Measurements from ENCODE around the gene CHAF1B.

CHAF1B gene

DNA sequence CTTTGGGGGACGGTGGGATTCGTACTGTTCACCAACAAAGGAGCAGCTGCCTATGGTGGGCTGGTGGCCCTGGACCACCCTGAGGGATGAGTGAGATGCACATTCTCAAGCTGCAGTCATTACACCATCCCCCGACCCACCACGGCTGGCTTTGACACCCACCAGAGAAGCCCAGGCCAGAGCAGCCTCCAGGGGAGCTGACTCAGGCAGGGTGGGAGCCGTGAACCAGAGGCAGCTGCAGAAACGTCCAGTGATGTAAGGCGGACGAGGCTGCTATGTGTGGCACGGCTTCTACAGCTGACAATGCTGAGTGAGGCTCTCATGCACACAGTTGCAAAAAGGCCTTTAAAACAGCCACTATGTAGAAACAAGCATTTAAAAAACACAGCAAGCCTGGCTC lies 40.1 kb downstream of the CHAF1B start:
- H3K36me3 Mint-ChIP-seq (ENCODE audit: low read depth), result no peaks in the 10 kb centered on the region
- H3K4me3 Mint-ChIP-seq, result no peak overlapping the region
- H3K4me1 Mint-ChIP-seq (ENCODE audit: low read depth), result peaks cover 46% of the 10 kb centered on the region

GRCh38 chr21:36427502-36427901 lies 42.3 kb downstream of the CHAF1B start:
- Mint-ChIP-seq H3K27ac (no peak overlapping the region), H3K4me3 (no peak overlapping the region), H3K27me3 (peaks cover 4% of the 10 kb centered on the region), H3K36me3 (ENCODE audit: low read depth) (no peaks in the 10 kb centered on the region), H3K4me1 (ENCODE audit: low read depth) (peaks cover 59% of the 10 kb centered on the region), H3K9me3 (no peaks in the 10 kb centered on the region)
- intact Hi-C loops (cut with micrococcal nuclease), result loop anchor here (10.0 kb wide), 1 partner anchor 77 kb away; no protein-coding TSS in a partner anchor

More for the DNA sequence above, 40.1 kb downstream of the CHAF1B start:
- no peaks in the 10 kb centered on the region for H3K9me3 Mint-ChIP-seq
- intact Hi-C loops (cut with micrococcal nuclease), result loop anchor here (10.0 kb wide), 1 partner anchor 80 kb away; no protein-coding TSS in a partner anchor
- no peak overlapping the region for H3K27ac Mint-ChIP-seq
- no peaks in the 10 kb centered on the region for H3K27me3 Mint-ChIP-seq

DNA sequence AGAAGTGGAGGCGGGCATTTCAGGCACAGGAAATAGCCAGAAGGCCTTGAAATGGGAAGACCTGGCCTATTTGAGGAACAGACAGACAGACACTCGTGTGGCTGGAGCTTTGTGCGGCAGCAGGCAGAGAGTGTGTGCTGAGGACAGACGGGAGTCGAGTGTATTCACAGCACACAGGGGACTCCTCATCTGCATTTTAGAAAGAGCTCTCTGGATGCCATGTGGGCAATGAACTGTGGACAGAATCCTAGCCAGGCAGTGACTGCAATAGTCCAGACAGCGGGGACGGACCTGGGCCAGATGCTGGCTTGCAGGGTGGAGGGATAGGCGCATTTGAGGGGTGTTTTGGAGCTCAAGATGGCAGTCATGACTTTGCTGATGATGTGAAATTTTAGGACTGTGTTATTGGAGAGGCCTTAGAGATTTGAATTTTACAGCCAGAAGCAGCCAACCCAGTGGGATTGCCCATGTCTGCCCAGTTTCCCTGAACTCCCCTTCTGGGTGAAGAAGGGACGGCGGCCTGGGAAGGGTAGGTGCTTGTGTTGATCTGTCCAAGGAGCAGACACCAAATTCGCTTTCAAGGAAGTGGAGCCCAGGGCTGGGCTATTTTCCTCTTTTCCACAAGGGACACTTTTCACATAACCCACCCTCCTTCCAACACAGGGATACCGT lies 43.7 kb downstream of the CHAF1B start:
- intact Hi-C loops (cut with micrococcal nuclease), result loop anchor here (10.0 kb wide), 1 partner anchor 76 kb away; no protein-coding TSS in a partner anchor
- peak overlapping the region; percentile 14 for H3K4me3 Mint-ChIP-seq
- no peaks in the 10 kb centered on the region for H3K36me3 Mint-ChIP-seq (ENCODE audit: low read depth)
- peaks cover 4% of the 10 kb centered on the region for H3K27me3 Mint-ChIP-seq
- no peaks in the 10 kb centered on the region for H3K9me3 Mint-ChIP-seq
- peaks cover 50% of the 10 kb centered on the region for H3K4me1 Mint-ChIP-seq (ENCODE audit: low read depth)
- peak overlapping the region; percentile 85 for H3K27ac Mint-ChIP-seq

- H3K4me1 Mint-ChIP-seq (ENCODE audit: low read depth), result peaks cover 46% of the 10 kb centered on the region
- peak overlapping the region; percentile 85 for H3K27ac Mint-ChIP-seq
- no peaks in the 10 kb centered on the region for H3K36me3 Mint-ChIP-seq (ENCODE audit: low read depth)
- intact Hi-C loops (cut with micrococcal nuclease), result loop anchor here (10.0 kb wide), 1 partner anchor 75 kb away; no protein-coding TSS in a partner anchor
- peak overlapping the region; percentile 69 for H3K4me3 Mint-ChIP-seq
- H3K9me3 Mint-ChIP-seq, result no peaks in the 10 kb centered on the region
- peaks cover 4% of the 10 kb centered on the region for H3K27me3 Mint-ChIP-seq
Measured at GRCh38 chr21:36429947-36430546, 44.9 kb downstream of the CHAF1B start.

DNA sequence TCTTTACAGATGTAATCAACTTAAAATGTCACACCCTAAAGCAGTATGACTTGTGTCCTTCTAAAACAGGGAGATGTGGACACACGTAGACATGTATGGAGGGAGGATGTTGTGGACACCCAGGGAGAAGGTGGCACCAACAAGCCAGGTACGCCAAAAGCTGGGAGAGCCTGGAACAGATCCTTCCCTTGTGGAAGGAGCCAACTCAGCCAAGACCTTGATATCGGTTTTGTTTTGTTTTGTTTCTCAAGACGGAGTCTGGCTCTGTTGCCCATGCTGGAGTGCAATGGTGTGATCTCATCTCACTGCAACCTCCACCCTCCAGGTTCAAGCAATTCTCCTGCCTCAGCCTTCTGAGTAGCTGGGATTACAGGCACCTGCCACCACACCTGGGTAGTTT lies 45.6 kb downstream of the CHAF1B start:
- Mint-ChIP-seq H3K4me3 (peak overlapping the region; percentile 69), H3K9me3 (no peaks in the 10 kb centered on the region), H3K4me1 (ENCODE audit: low read depth) (peaks cover 46% of the 10 kb centered on the region), H3K36me3 (ENCODE audit: low read depth) (no peaks in the 10 kb centered on the region), H3K27ac (peak overlapping the region; percentile 85), H3K27me3 (peaks cover 4% of the 10 kb centered on the region)
- intact Hi-C loops (cut with micrococcal nuclease), result no loop called here

- peak overlapping the region; percentile 69 for H3K4me3 Mint-ChIP-seq
- H3K27ac Mint-ChIP-seq, result no peak overlapping the region
- peaks cover 4% of the 10 kb centered on the region for H3K27me3 Mint-ChIP-seq
- no peaks in the 10 kb centered on the region for H3K36me3 Mint-ChIP-seq (ENCODE audit: low read depth)
- H3K9me3 Mint-ChIP-seq, result no peaks in the 10 kb centered on the region
- H3K4me1 Mint-ChIP-seq (ENCODE audit: low read depth), result peaks cover 46% of the 10 kb centered on the region
- intact Hi-C loops (cut with micrococcal nuclease), result no loop called here
Measured at GRCh38 chr21:36431252-36431651, 46.1 kb downstream of the CHAF1B start.

DNA sequence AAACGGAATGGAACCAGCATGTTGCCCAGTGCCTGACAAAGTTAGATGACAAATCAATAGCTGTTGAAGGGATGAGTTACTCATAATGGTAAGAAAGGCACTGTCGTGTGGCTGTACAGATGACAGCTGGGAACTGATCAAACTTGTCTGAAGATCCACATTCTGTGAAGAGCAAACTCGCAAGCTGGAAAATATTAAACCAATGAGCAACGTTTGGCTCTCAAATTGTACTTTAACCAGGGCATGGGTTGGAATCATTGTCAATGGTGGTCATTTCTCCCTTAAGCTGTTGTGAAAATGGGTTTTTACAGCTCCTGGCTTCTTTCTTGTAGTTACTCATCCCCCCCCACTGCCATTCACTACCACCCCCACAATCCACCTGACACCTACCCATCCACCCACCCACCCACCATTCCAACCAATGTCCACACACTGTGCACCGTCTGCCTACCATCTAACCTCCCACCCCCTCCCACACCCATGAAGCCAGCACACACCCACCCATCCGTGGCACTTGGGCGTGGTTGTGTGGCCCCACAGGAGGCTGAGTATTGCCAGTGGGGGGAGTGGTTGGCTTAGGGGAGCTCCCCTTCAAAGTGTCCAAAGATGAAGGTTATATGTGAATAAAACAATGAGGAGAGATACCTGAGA lies 48.0 kb downstream of the CHAF1B start:
- no peak overlapping the region for H3K27ac Mint-ChIP-seq
- peaks cover 59% of the 10 kb centered on the region for H3K4me1 Mint-ChIP-seq (ENCODE audit: low read depth)
- intact Hi-C loops (cut with micrococcal nuclease), result no loop called here
- H3K4me3 Mint-ChIP-seq, result no peak overlapping the region
- H3K36me3 Mint-ChIP-seq (ENCODE audit: low read depth), result no peaks in the 10 kb centered on the region
- H3K9me3 Mint-ChIP-seq, result no peaks in the 10 kb centered on the region
- peaks cover 4% of the 10 kb centered on the region for H3K27me3 Mint-ChIP-seq

DNA sequence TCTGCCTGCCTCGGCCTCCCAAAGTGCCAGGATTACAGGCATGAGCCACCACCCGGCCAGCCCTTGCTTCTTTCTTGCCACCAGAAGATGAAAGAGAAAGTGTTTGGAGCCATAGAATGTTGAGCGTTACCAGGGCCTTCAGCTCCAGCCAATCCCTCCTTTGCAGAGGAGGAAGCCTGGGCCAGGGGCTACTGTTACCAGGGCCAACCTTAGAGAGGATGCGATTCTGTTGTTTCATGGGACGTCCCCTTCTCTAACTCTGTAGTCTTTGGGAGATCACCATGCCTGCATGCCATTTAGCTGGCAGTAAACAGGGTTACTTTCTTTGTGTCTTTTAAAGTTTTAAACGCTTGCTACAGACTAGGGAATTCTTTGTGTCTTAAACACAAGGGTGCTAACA lies 49.0 kb downstream of the CHAF1B start:
- intact Hi-C loops (cut with micrococcal nuclease), result no loop called here
- Mint-ChIP-seq H3K9me3 (no peaks in the 10 kb centered on the region), H3K27me3 (peaks cover 4% of the 10 kb centered on the region), H3K4me1 (ENCODE audit: low read depth) (peaks cover 50% of the 10 kb centered on the region), H3K36me3 (ENCODE audit: low read depth) (no peaks in the 10 kb centered on the region), H3K27ac (no peak overlapping the region), H3K4me3 (no peak overlapping the region)

DNA sequence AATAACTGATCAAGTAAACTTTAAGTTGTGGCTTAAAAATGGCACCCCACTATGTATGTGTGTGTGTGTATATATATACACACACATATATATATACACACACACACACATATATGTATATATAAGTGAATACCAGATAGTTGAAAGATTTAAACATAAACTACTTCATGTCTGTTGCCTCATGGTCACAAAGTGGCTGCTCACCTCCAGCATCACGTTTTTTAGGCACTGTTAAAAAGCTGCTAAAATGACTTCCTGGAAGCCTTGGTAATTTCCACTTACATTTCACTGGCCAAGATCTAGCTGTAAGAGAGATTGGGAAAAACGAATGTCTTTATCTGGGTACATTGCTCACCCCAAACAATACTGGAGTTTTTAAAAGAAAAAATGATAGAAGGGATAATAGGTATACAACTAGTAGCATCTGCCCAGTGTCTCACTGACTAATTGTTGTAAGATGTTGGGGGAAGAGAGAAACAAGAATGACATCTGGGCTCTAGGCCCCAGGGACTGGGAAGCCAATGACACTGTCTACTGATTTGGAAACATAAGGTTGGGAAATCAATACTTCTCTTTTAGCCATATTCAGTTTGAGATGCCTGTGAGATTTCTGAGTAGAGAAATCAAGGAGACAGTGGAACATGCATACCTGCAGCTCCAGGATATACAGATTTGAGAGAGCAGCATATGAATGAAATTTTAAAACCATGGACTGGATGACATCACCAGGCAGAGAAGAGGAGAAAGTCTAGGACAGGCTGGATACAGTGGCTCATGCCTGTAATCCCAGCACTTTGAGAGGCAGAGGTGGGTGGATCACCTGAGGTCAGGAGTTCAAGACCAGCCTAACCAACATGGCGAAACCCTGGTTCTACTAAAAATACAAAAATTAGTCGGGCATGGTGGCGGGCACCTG lies 51.9 kb downstream of the CHAF1B start:
- H3K4me3 Mint-ChIP-seq, result no peak overlapping the region
- no peaks in the 10 kb centered on the region for H3K36me3 Mint-ChIP-seq (ENCODE audit: low read depth)
- intact Hi-C loops (cut with micrococcal nuclease), result no loop called here
- H3K4me1 Mint-ChIP-seq (ENCODE audit: low read depth), result peaks cover 20% of the 10 kb centered on the region
- H3K27me3 Mint-ChIP-seq, result peaks cover 2% of the 10 kb centered on the region
- no peaks in the 10 kb centered on the region for H3K9me3 Mint-ChIP-seq
- no peak overlapping the region for H3K27ac Mint-ChIP-seq

DNA sequence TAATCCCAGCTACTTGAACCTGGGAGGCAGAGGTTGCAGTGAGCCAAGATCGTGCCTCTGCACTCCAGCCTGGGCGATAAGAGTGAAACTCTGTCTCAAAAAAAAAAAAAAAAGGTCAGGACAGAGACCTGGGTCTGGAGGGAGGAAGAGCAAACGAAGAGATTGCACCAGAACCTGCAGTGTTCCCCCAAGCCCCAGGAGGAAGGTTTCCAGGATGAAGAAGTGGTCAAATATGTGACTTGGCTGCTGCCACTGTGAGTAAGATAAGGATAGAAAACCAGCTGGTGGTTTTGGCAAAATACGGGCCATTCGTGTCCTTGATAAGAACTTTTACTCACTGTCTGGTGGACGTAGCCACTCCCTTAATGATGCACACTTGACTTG lies 52.5 kb downstream of the CHAF1B start:
- peaks cover 14% of the 10 kb centered on the region for H3K4me1 Mint-ChIP-seq (ENCODE audit: low read depth)
- H3K27ac Mint-ChIP-seq, result no peak overlapping the region
- no peaks in the 10 kb centered on the region for H3K9me3 Mint-ChIP-seq
- H3K4me3 Mint-ChIP-seq, result no peak overlapping the region
- H3K27me3 Mint-ChIP-seq, result no peaks in the 10 kb centered on the region
- intact Hi-C loops (cut with micrococcal nuclease), result no loop called here
- H3K36me3 Mint-ChIP-seq (ENCODE audit: low read depth), result no peaks in the 10 kb centered on the region

- Mint-ChIP-seq H3K36me3 (ENCODE audit: low read depth) (no peaks in the 10 kb centered on the region), H3K27ac (no peak overlapping the region), H3K9me3 (no peaks in the 10 kb centered on the region), H3K4me1 (ENCODE audit: low read depth) (peaks cover 13% of the 10 kb centered on the region), H3K4me3 (no peak overlapping the region), H3K27me3 (peaks cover 3% of the 10 kb centered on the region)
- intact Hi-C loops (cut with micrococcal nuclease), result no loop called here
Measured at GRCh38 chr21:36441715-36442114, 56.5 kb downstream of the CHAF1B start.

GRCh38 chr21:36446301-36446700 lies 61.1 kb downstream of the CHAF1B start:
- intact Hi-C loops (cut with micrococcal nuclease), result no loop called here
- Mint-ChIP-seq H3K4me3 (no peak overlapping the region), H3K36me3 (ENCODE audit: low read depth) (no peaks in the 10 kb centered on the region), H3K4me1 (ENCODE audit: low read depth) (no peaks in the 10 kb centered on the region), H3K27me3 (peaks cover 3% of the 10 kb centered on the region), H3K9me3 (no peaks in the 10 kb centered on the region), H3K27ac (no peak overlapping the region)

DNA sequence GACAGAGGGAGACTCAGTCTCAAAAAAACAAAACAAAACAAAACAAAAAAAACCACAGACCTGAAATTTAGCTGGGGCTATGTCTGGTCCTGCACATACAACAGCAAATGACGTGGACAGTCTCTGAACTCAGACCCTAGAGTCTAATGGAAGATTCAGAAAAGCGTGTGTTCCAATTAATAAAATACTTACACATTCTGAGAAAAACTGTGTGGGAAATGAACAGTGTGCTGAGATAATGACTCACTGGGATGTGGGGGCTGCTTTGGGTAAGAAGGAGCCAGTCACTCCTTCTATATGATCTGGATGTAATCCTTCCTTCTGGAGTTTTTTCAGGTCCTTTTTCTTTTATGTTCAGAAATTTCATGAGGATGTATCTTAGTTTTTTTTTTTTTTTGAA lies 65.3 kb downstream of the CHAF1B start:
- Mint-ChIP-seq H3K27me3 (peaks cover 5% of the 10 kb centered on the region), H3K4me1 (ENCODE audit: low read depth) (no peaks in the 10 kb centered on the region)
- intact Hi-C loops (cut with micrococcal nuclease), result no loop called here

More for the DNA sequence above, 65.3 kb downstream of the CHAF1B start:
- Mint-ChIP-seq H3K4me3 (no peak overlapping the region), H3K9me3 (no peaks in the 10 kb centered on the region), H3K36me3 (ENCODE audit: low read depth) (no peaks in the 10 kb centered on the region), H3K27ac (no peak overlapping the region)

Measured in dendritic cell treated with granulocyte-macrophage colony-stimulating factor and Interleukin-4, amounts not matched to agents 40 ng/mL and 50 ng/mL, for 4 days (primary cell).